HCEC 1CT (cell line): ENCODE measurements around the gene GTF2H1.
A peak's percentile ranks its signal among the peaks of the same experiment; 100 is the strongest.
"Not testable (repeated sequence)": the region's sequence is repeated elsewhere in the genome, so short reads cannot be mapped to it uniquely, and the experiment has no call there.

Experiments used
- DNase-seq: peaks from one replicate; pipeline ENCODE4 v3.0.0-alpha.2; 2017

GTF2H1 gene

DNA sequence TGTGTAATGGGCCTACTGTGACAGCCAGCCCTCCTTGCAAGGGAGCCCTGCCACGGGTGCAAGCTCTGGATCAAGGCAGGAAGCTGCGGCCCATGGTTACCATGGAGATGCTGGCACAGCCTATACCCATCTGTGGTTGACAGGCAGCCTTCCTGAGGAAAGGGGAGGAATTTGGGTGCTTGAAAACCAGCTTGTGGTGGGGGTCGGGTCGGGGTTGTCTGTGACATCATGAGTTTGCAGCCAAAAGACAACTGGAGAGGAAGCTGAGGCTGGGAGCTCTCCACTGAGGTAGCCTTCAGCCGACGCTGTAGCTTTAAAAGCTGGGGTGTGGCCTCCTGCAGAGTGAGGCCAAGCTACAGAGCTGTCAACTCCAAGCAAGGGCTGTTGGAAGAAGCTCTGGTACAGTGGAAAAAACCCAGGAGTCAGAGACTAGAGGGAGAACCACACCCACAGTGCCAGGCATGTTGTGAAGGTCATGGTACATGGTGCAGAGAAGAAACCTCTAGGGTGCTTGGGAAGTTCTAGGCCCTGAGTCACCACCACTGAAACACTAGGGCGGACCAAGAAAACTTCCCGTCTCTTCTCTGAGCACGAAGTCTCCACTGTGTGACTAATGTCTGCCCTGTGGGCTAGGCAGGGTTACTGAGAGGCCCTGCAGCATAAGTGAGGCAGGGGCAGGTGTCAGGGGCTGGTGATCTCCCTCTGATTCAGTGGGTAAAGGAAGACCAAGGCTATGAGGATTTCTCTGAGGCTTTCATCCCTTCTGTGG is 61.2 kb downstream of the GTF2H1 start:
- peak; percentile 99 for DNase-seq

DNA sequence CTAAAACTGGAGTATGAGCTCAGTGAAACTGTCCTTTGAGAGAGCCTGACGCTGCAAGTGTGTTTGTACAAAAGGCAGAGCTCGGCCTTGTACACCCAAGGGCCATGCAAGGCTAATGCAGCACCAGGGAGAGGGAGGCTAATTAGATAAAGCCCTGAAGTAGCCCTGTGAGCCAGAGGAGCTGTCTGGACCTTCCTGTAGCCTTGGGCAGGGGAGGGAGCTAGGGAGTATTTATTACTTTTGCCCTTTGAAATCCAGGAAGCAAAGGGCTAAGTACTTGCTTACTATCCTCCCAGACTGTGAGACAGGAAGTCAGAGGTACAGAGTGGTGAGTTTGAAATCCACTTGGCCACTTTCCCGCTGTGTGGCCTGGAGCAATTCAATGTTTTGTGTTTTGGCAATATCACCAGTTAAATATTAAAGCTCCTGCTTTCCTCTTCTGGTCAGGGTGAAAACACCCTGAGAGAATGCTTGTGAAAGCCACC is 61.8 kb downstream of the GTF2H1 start:
- peak; percentile 88 for DNase-seq

DNA sequence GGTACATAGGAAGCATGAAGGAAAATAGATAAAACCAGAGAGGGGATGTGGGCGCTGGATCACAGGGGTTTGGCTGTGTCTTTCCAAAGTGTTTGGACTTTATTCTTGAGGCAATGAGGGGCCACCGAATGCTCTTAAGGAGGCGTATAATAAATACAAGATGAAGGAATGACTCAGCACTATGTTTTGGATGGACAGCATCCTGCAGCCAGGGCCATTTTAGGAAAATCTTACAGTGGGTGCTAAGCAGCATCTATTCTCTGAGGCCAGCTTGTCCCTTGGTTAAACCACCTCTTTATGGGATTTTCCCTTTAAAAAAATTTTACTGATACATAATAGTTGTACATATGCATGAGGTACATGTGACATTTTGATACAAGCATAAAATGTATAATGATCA is 67.7 kb downstream of the GTF2H1 start:
- no peak for DNase-seq

DNA sequence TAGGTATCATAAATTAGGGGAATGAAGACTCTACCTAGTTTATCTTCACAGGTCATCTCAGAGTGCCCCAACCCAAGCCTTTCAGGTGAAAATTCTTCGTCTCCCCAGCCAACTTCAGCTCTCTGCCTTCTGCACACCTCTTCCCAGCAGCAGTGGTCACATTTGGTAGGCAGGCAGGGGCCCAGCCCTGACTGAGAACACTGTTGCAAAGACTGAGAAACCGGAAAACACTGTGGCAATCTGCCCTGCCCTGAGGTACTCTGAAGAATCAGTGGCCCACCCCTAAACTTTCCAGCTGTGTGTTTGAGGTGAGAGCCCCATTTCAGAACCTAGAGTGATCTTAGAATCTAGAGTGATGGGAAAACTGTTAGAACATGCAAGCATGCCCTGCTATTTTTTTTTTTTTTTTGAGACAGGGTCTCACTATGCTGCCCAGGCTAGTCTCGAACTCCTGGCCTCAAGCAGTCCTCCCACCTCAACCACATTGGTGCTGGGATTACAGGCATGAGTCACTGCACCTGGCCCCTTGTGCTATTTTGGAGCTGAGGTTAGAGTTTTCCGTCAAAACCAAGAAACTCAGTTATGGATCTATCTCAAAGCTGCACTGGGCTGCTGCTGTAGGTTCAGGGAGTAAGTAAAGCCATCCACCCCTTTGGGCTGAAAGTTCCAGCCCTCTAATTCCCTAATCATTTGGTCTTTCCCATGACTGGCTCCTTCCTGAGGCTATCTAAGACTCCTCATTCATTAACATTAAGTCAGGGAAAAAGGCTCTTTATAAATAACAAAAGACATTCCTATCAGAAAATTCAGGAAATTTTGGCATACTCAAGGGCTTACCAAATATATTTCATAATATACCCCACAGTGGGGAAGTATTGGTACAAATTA is 70.3 kb downstream of the GTF2H1 start:
- peak; percentile 5 for DNase-seq

DNA sequence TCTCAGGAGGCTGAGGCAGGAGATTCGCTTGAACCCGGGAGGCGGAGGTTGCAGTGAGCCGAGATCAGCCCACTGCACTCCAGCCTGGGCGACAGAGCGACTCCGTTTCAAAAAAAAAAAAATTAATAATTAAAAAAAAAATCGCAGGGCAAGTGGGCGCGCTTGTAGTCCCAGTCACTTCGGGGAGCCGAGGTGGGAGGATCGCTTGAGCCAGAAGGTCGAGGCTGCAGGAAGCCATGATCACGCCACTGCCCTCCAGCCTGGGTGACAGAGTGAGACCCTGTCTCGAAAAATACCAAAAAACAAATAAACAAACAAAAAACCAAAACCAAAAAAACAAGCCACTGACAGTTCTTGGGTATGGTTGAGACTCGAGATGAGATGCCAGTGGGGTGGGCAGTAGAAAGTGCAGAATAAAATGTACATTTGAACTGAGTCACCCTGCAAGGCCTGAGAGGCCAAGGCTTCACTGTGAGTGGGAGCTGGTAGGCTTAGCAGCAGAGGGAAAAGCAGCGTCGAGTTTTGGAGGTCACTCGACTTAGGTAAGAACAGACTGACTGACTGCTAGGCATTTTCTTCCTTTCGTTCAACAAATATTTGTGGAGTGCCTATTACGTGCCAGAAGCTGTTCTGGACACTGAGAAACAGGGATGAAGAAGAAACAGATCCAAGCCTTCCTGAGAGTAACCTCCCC is 71.4 kb downstream of the GTF2H1 start:
- no peak for DNase-seq

DNA sequence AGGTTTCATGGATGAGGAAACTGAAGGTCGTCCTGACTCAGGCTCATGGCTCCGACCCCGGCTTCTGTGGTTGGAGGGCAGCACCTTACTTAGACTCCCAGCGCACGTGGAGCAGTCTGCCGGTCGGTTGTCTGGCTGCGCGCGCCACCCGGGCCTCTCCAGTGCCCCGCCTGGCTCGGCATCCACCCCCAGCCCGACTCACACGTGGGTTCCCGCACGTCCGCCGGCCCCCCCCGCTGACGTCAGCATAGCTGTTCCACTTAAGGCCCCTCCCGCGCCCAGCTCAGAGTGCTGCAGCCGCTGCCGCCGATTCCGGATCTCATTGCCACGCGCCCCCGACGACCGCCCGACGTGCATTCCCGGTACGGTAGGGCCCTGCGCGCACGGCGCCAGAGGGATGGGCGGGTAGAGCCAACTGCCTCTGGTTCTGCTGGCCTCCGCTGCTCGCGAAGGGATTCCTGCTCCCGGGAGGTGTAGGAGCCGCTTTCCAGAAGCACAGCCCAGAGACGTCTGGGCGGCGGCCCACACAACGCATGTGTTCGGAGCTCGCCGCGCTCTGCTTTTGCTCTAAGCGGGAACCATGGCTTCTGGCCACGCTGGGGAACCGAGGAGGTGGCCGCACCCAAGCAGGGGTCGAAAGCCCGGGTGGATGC is 72.0 kb downstream of the GTF2H1 start, which contains the start of gene LDHA:
Gene LDHA, plus strand, starts transcription at position 289 of the 653 bp plus-strand sequence. CDS start 2,280 bp downstream, outside the sequence.
- peak; percentile 97 for DNase-seq

DNA sequence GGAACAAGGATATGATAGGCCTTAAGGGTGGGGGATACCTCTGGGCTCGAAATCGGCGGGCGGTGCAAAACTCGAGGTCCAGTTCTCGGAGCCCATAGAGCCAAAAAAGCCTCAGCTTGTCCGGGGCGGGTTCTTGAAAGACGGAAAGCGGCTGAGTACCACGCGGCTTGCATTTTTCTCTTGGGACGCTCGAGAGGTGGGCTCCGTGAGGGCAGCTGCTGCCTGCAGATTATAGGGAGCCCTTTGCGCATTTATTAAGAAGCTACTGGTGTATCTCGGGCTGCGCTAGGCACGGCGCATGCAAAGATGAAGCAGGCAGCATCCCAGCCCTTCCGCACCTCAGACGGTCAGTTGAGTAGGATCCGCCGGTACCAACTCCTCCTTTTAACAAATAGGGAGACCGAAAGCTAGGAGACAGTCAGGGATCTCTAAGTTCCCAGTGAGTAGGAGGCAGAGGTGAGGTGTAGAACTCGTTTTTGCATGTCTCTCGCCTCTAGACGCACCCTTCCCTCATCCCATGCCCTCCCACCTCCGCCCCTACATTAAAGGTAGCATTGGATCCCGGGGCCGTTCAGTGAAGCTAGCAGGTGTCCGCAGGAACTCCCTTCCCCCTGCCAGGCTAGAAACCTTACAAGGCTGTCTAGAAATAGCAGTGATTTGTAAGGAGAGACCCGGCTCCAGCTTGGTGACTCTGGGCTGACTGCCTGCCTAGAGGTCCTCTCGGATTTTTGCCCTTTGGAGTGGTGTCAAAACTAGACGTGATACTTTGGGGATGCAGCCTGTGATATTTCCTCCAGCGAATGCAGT is 72.8 kb downstream of the GTF2H1 start:
- DNase-seq = no peak

DNA sequence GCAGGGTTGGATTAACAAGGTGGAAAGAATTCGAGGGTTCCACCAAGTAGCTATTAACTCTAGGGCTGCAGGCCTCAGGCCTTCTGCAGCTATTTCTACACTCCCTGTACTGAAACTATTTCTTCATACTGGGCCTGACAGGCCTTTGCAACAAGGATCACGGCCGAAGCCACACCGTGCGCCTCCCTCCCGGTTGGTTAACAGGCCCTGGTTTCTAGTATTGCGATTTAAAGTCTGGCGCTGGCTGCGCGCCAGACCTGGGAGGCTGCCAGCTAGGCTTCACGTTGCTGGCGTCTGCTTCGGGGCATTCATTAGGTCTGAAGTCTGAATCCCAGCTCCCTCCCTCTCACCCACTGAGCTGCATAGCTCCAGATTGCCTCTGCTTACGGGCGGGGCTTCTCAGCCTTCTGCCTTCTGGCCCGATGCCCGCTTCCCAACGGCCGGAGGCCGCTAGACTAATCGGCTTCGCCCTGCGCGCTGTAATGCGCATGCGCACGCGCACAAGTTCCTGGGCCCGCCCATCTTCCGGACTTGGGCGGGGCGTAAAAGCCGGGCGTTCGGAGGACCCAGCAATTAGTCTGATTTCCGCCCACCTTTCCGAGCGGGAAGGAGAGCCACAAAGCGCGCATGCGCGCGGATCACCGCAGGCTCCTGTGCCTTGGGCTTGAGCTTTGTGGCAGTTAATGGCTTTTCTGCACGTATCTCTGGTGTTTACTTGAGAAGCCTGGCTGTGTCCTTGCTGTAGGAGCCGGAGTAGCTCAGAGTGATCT is 73.6 kb downstream of the GTF2H1 start:
- peak; percentile 98 for DNase-seq

DNA sequence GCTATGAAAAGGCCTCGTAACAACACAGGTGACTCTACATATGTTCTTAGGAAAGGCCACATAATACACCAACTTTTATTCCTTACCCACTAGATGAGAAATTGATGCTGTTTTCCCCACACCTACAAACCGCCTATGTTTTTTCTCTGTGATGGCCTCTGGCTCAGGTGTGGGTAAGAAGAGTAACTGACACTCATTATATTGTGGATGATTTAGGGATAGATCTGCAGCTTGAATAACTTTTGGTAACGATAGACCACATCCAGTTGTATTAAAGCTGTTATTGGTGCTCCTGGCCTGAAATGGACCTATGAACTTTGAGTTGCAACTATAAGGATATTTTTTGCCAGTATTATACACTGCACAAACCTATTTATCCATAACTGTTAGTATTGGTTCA is 75.6 kb downstream of the GTF2H1 start:
- no peak for DNase-seq

DNA sequence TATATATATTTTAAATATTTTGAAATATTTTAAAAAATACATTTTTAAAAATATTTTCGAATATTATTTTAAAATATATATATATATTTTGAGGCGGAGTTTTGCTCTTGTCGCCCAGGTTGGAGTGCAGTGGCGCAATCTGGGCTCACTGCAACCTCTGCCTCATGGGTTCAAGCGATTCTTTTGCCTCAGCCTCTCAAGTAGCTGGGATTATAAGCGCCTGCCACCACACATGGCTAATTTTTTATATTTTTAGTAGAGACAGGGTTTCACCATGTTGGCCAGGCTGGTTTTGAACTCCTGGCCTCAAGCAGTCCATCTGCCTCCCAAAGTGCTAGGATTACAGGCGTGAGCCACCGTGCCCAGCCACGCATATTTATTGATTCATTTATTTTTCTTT is 78.7 kb downstream of the GTF2H1 start:
- not testable (repeated sequence) for DNase-seq

DNA sequence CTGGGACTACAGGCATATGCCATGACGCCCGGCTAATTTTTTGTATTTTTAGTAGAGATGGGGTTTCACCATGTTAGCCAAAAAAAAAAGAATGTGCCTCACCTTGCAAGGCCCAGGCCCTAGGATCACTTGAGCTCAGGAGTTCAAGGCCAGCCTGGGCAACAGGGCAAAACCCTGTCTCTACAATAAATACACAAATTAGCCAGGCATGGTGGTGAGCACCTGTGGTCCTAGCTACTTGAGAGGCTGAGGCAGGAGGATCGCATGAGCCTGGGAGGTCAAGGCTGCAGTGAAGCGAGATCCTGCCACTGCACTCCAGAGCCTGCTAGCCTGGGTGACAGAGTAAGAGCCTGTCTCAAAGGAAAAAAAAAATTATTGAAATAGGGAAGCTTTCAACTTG is 81.7 kb downstream of the GTF2H1 start:
- no peak for DNase-seq

DNA sequence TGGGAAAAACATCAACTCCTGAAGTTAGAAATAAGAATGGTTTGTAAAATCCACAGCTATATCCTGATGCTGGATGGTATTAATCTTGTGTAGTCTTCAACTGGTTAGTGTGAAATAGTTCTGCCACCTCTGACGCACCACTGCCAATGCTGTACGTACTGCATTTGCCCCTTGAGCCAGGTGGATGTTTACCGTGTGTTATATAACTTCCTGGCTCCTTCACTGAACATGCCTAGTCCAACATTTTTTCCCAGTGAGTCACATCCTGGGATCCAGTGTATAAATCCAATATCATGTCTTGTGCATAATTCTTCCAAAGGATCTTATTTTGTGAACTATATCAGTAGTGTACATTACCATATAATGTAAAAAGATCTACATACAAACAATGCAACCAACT is 85.0 kb downstream of the GTF2H1 start:
- DNase-seq = peak; percentile 9

DNA sequence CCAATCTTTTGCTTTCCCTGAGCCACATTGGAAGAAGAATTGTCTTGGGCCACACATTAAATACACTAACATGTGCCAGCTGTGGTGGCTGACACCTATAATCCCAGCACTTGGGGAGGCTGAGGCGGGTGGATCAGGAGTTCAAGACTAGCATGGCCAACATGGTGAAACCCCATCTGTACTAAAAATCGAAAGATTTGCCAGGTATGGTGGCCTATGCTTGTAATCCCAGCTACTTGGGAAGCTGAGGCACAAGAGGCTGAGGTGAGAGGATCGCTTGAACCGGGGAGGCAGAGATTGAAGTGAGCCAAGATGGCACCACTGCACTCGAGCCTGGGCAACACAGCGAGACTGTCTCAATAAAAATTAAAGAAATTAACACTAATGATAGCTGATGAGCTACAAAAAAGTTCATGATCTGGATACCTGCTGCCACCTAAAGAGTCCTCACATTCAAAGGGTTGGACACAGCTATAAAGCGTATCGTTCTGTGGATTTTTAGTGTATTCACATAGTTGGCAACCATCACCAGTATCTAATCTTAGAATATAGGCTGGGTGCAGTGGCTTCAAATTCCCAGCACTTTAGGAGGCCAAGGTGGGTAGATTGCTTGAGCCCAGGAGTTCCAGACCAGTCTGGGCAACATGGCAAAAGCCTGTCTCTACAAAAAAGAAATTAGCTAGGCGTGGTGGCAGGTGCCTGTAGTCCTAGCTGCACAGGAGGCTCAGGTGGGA is 86.4 kb downstream of the GTF2H1 start:
- DNase-seq = no peak

DNA sequence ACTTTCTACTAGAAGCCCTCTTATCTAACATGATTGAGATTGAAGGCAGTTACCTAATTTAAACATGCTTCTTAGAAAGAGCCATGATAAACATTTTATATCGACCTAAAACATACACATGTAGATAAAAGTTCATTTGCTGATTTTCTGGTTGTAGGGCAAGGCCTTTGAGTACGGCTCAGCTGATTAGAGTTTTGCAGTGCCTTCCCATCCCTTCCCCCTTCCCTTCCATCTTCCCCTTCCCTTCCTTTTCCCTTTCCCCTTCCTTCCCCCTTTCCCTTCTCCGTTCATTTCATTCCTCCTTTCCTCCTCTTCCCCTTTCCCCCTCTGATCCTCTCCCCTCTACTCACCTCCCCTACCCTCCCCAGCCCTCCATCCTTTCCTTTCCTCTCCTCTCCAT is 94.1 kb downstream of the GTF2H1 start:
- no peak for DNase-seq
